ENCODE results near the gene ATAD3C.
"Not testable (repeated sequence)": the region's sequence is repeated elsewhere in the genome, so short reads cannot be mapped to it uniquely, and the experiment has no call there.

Gene ATAD3C

GRCh38 chr1:1442069-1442770 is 7.3 kb upstream of the ATAD3C start:
- DNase-seq (ENCODE audit: low read depth), result no peak
- H3K4me3 ChIP-seq (ENCODE audit: low read depth, low read length), result no peak overlapping the region
- no peak for TF ChIP-seq CTCF (IDR thresholded peaks at IDR 0.05; ENCODE audit: insufficient read depth, low read depth, low read length, missing control alignments)

- not testable (repeated sequence) for DNase-seq (ENCODE audit: low read depth); H3K4me3 ChIP-seq (ENCODE audit: low read depth, low read length)
These were observed 2.9 kb upstream of the ATAD3C start for GRCh38 chr1:1446631-1447030.

DNA sequence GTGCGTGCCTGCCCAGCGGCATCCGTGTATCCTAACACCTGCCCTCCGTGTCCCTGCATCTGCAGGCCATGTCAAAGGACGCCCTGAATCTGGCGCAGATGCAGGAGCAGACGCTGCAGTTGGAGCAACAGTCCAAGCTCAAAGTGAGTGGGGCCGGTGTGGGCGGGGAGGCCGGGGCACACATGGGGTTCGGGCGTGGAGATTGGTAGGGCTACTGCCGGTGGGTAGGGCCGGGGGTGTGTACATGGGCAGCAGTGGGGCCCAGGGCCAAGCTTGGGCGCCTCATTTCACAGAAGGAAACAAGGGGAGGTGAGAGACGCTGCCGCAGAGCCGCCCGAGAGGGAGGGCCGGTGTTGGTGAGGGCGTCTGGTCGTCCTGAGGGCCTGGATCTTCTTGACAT is 1.1 kb downstream of the ATAD3C start:
- not testable (repeated sequence) for DNase-seq (ENCODE audit: low read depth); H3K4me3 ChIP-seq (ENCODE audit: low read depth, low read length)

DNA sequence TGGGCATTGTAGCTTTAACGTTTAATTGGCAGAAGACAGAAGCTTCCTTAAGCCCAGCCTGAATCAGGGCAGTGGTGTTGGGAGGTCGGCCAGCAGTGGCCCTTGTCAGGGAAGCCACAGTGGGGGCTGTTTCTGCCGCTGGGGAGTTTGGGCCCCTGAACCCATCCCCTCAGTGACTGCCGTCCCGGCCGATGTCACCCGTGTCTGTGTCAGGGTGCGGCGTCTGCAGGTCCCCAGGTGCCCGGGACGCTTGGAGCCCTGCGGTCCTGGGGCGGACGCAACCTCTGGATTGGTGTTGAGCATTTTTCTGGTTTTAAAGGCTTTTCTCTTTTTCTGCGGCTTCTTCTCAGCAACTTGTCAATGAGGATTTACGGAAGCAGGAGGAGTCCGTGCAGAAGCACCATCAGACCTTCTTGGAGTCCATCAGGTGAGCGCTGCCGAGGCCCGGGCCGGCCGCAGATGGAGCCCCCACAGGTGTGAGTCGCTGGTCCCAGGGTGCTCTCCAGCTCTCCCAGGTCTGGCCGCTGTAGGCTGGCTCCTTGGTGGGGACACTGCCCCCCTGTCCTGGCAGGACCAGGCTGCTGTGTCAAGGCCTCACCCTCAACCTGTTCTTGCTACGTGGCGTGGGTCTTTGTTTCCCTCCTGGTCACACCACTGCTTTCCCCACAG is 2.3 kb downstream of the ATAD3C start:
- H3K4me3 ChIP-seq (ENCODE audit: low read depth, low read length), result no peak overlapping the region
- no peak for DNase-seq (ENCODE audit: low read depth)
- no peak for TF ChIP-seq CTCF (IDR thresholded peaks at IDR 0.05; ENCODE audit: insufficient read depth, low read depth, low read length, missing control alignments)

GRCh38 chr1:1452365-1452739 is 2.9 kb downstream of the ATAD3C start:
- not testable (repeated sequence) for DNase-seq (ENCODE audit: low read depth); H3K4me3 ChIP-seq (ENCODE audit: low read depth, low read length)

DNA sequence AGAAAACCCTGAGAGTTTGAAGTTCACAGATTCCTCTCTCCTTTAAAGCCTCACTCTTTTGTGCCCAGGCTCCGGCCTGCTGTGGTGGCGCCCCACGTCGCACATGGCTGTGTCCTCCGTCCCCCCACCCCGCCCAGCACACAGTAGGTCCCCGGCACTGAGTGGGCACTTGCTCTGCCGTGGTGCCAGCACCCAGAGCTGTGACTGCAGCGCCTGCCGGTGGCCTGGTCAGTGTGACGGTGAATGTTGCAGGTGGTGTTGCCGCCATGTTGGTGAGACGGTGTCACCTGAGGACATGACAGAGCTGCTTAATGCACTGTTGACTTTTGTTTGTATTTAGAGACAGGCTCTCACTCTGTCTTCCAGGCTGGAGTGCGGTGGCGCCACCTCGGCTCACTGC is 3.4 kb downstream of the ATAD3C start:
- no peak overlapping the region for H3K4me3 ChIP-seq (ENCODE audit: low read depth, low read length)
- no peak for DNase-seq (ENCODE audit: low read depth)
- TF ChIP-seq CTCF (IDR thresholded peaks at IDR 0.05; ENCODE audit: insufficient read depth, low read depth, low read length, missing control alignments), result no peak

DNA sequence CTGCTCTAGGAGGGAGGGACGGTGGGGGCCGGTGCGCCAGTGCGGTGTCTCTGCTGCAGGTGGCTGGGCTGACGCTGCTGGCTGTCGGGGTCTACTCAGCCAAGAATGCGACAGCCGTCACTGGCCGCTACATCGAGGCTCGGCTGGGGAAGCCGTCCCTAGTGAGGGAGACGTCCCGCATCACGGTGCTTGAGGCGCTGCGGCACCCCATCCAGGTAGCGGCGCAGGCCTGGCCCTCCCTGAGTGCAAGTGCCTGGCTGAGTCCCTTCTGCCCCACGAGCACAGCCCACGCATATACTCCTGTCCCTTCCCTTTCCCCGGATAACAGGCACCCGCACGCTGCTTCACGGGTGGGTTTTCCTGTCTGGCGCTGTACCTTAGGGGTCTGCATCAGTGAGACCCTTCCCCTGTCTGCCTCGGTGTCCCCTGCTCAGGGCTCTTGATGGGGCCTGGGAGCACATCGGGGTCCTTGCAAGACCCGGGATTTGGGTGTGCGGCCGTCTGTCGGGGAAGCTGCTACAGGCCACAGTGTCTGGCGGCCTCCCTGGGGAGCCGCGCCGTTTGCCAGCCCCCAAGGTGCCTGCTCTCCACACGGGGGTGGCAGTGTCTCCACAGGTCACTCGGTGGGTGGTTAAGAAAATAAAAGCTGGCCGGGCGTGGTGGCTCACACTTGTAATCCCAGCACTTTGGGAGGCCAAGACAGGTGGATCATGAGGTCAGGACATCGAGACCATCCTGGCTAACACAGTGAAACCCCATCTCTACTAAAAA is 5.0 kb downstream of the ATAD3C start:
- H3K4me3 ChIP-seq (ENCODE audit: low read depth, low read length); DNase-seq (ENCODE audit: low read depth): not testable (repeated sequence)

DNA sequence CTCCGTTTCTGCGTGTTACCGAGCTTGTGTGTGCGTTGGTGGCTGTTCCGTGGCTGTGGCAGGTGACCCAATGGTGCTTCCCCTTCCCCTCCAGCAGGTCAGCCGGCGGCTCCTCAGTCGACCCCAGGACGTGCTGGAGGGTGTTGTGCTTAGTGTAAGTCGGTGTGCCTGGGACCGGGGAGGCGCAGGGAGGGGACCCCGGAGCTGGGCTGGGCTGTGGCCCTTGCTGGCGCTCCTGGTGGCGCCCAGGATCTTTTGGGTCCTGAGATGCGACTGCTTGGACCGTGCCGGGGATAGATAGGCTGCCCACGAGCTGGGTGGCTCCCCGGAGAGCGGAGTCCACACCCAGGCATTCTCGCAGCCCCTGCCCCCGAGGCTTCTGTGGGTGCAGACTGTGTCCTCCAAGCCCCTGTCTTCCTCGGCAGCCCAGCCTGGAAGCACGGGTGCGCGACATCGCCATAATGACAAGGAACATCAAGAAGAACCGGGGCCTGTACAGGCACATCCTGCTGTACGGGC is 5.9 kb downstream of the ATAD3C start:
- TF ChIP-seq CTCF (IDR thresholded peaks at IDR 0.05; ENCODE audit: insufficient read depth, low read depth, low read length, missing control alignments), result no peak
- no peak for DNase-seq (ENCODE audit: low read depth)
- no peak overlapping the region for H3K4me3 ChIP-seq (ENCODE audit: low read depth, low read length)

GRCh38 chr1:1455934-1456333 is 6.4 kb downstream of the ATAD3C start:
- DNase-seq (ENCODE audit: low read depth); H3K4me3 ChIP-seq (ENCODE audit: low read depth, low read length): not testable (repeated sequence)

- H3K4me3 ChIP-seq (ENCODE audit: low read depth, low read length); DNase-seq (ENCODE audit: low read depth): not testable (repeated sequence)
These were observed 7.3 kb downstream of the ATAD3C start for GRCh38 chr1:1456683-1457255.

- not testable (repeated sequence) for H3K4me3 ChIP-seq (ENCODE audit: low read depth, low read length); DNase-seq (ENCODE audit: low read depth)
These were observed 9.7 kb downstream of the ATAD3C start for GRCh38 chr1:1459156-1459555.

GRCh38 chr1:1459711-1460110 is 10.2 kb downstream of the ATAD3C start:
- H3K4me3 ChIP-seq (ENCODE audit: low read depth, low read length); DNase-seq (ENCODE audit: low read depth): not testable (repeated sequence)
